RPMI7951 (cell line): Measurements from ENCODE around the gene KMT2A. TPM values are rescaled to one million over a fixed set of nuclear protein-coding genes. Genes with fewer than 3 reads are reported as not detected.
A peak's percentile ranks its signal among the peaks of the same experiment; 100 is the strongest.
"Not testable (repeated sequence)": the region's sequence is repeated elsewhere in the genome, so short reads cannot be mapped to it uniquely, and the experiment has no call there.

Experiments used
- DNase-seq: peaks from one replicate; pipeline ENCODE4 v3.0.0-alpha.2; 2012; ENCODE audit warnings: low read depth
- total RNA-seq: library from RNA; depleted of rRNA; stranded (reverse); fragments of >200 nt; shearing (Covaris generic); gene quantifications from 2 replicates; pipeline ENCODE4 v1.2.3, GENCODE V29; 2014; rRNA removed

Gene KMT2A
- total RNA-seq: 18.0 and 21.9 TPM in 2 replicates

- peak; percentile 97 for DNase-seq
Measured at GRCh38 chr11:118435893-118436624, at the start of gene KMT2A. Gene KMT2A, plus strand, starts transcription at chr11:118436492. Its CDS starts 21 bp downstream, at chr11:118436513.

- no peak for DNase-seq
Measured at GRCh38 chr11:118396097-118396501, 40.2 kb upstream of the KMT2A start.

- DNase-seq: no peak
Measured at GRCh38 chr11:118397448-118397847, 38.8 kb upstream of the KMT2A start.

- no peak for DNase-seq
Measured at GRCh38 chr11:118398791-118399559, 37.3 kb upstream of the KMT2A start.

GRCh38 chr11:118401151-118401879 is 35.0 kb upstream of the KMT2A start, which contains the start of gene ATP5MG:
Gene ATP5MG, plus strand, starts transcription at chr11:118401606. Its CDS starts 60 bp downstream, at chr11:118401666.
- DNase-seq: peak; percentile 87

GRCh38 chr11:118401880-118402590 is 34.3 kb upstream of the KMT2A start:
- DNase-seq: peak; percentile 42

GRCh38 chr11:118402594-118402993 is 33.7 kb upstream of the KMT2A start:
- not testable (repeated sequence) for DNase-seq

GRCh38 chr11:118406599-118407166 is 29.6 kb upstream of the KMT2A start:
- no peak for DNase-seq

GRCh38 chr11:118410055-118410745 is 26.1 kb upstream of the KMT2A start:
- no peak for DNase-seq

- DNase-seq: no peak
Measured at GRCh38 chr11:118411530-118411929, 24.8 kb upstream of the KMT2A start.

- no peak for DNase-seq
Measured at GRCh38 chr11:118412921-118413320, 23.4 kb upstream of the KMT2A start.

GRCh38 chr11:118415062-118415738 is 21.1 kb upstream of the KMT2A start:
- DNase-seq: no peak

- peak; percentile 96 for DNase-seq
Measured at GRCh38 chr11:118415739-118416068, 20.6 kb upstream of the KMT2A start.

- not testable (repeated sequence) for DNase-seq
Measured at GRCh38 chr11:118416900-118417299, 19.4 kb upstream of the KMT2A start.

GRCh38 chr11:118417801-118418200 is 18.5 kb upstream of the KMT2A start:
- DNase-seq: peak; percentile 58

- DNase-seq: no peak
Measured at GRCh38 chr11:118418766-118419165, 17.5 kb upstream of the KMT2A start.

- DNase-seq: no peak
Measured at GRCh38 chr11:118427707-118428106, 8.6 kb upstream of the KMT2A start.

- no peak for DNase-seq
Measured at GRCh38 chr11:118430956-118431355, 5.3 kb upstream of the KMT2A start.

GRCh38 chr11:118434123-118434552 is 2.2 kb upstream of the KMT2A start:
- DNase-seq: peak; percentile 44
